K562 (cell line): ENCODE results near the gene CUX1.

Experiments
- ATF3 ChIP-seq, 2 experiments: fragments of 450-650 bp in 1 of 2; sonication (generic) in 1 of 2; formaldehyde crosslinking in 1 of 2; IDR thresholded peaks in 1 of 2; conservative IDR thresholded peaks in 1 of 2; 2 replicates each; pipeline versions ENCODE4 v1.6.1 to v1.8.1; 2016 to 2023; ENCODE audit warnings: mild to moderate bottlenecking in 2 of 2, moderate library complexity in 2 of 2, inconsistent platforms in 1 of 2, missing genetic modification reagents in 1 of 2
- C11orf30 ChIP-seq: fragments of 450-650 bp; IDR thresholded peaks from 2 replicates; pipeline ENCODE4 v1.6.1; 2016; ENCODE audit warnings: low read depth, mild to moderate bottlenecking
- CHD2 ChIP-seq: IDR thresholded peaks from 2 replicates; pipeline ENCODE4 v1.6.1; 2011; ENCODE audit warnings: low read depth, low read length
- ETV6 ChIP-seq, 3 experiments: fragments of 150-350 bp in 1 of 3; sonication (generic) in 1 of 3; formaldehyde crosslinking in 1 of 3; IDR thresholded peaks; 2 replicates each; pipeline versions ENCODE4 v1.6.1 to v1.8.0; 2014 to 2022; ENCODE audit warnings: borderline replicate concordance in 2 of 3, low read depth in 2 of 3, antibody characterized with exemption in 1 of 3, low read length in 1 of 3, mild to moderate bottlenecking in 1 of 3, missing genetic modification reagents in 1 of 3
- FOXA3 ChIP-seq, 2 experiments: fragments of 450-650 bp in 1 of 2; sonication (generic) in 1 of 2; formaldehyde crosslinking; IDR thresholded peaks in 1 of 2; conservative IDR thresholded peaks in 1 of 2; 2 replicates each; pipeline versions ENCODE4 v1.4.0 to v1.8.0; 2020 to 2022; ENCODE audit warnings: mild to moderate bottlenecking in 2 of 2, missing genetic modification reagents in 1 of 2
- HBP1 ChIP-seq: fragments of 450-650 bp; formaldehyde crosslinking; IDR thresholded peaks from 2 replicates; pipeline ENCODE4 v1.4.0; 2022; ENCODE audit warnings: missing genetic modification characterization
- HDAC8 ChIP-seq: fragments of 450-650 bp; IDR thresholded peaks from 2 replicates; pipeline ENCODE4 v1.6.1; 2016; ENCODE audit warnings: mild to moderate bottlenecking, missing genetic modification characterization, moderate library complexity, missing compliant biosample characterization
- JUN ChIP-seq, 2 experiments: sonication (generic) in 1 of 2; formaldehyde crosslinking in 1 of 2; IDR thresholded peaks; 2 replicates each; pipeline versions ENCODE4 v1.6.1 to v1.8.0; 2012 to 2022; ENCODE audit warnings: borderline replicate concordance in 2 of 2, mild to moderate bottlenecking in 2 of 2, improper control_type of control experiment in 1 of 2, low read depth in 1 of 2, low read length in 1 of 2, missing genetic modification reagents in 1 of 2
- MAX ChIP-seq: sonication (generic); formaldehyde crosslinking; IDR thresholded peaks from 2 replicates; pipeline ENCODE4 v1.9.0; 2022; ENCODE audit warnings: mild to moderate bottlenecking, missing genetic modification reagents
- MTA3 ChIP-seq: fragments of 450-650 bp; formaldehyde crosslinking; IDR thresholded peaks from 2 replicates; pipeline ENCODE4 v1.6.1; 2017; ENCODE audit warnings: mild to moderate bottlenecking, borderline replicate concordance
- TRIM24 ChIP-seq, 2 experiments: fragments of 450-650 bp; IDR thresholded peaks; 2 replicates each; pipeline ENCODE4 v1.6.1; 2016
- ZNF121 ChIP-seq: sonication (generic); formaldehyde crosslinking; conservative IDR thresholded peaks from 2 replicates; pipeline ENCODE4 v1.8.0; 2022; ENCODE audit warnings: missing genetic modification reagents
- ZSCAN29 ChIP-seq: fragments of 450-650 bp; IDR thresholded peaks from 2 replicates; pipeline ENCODE4 v1.6.1; 2017
- TF ChIP-seq, protein P1 (sequence below), 3 experiments: IDR thresholded peaks in 2 of 3; conservative IDR thresholded peaks in 1 of 3; 2 replicates each; pipeline ENCODE4 v1.5.1; 2011 to 2012; ENCODE audit warnings: low read length in 3 of 3, mild to moderate bottlenecking in 3 of 3, control low read depth in 2 of 3, improper control_type of control experiment in 1 of 3, inconsistent platforms in 1 of 3, low read depth in 1 of 3, mixed read lengths in 1 of 3, moderate library complexity in 1 of 3; ENCODE audit not compliant: insufficient read depth in 2 of 3

DNA sequence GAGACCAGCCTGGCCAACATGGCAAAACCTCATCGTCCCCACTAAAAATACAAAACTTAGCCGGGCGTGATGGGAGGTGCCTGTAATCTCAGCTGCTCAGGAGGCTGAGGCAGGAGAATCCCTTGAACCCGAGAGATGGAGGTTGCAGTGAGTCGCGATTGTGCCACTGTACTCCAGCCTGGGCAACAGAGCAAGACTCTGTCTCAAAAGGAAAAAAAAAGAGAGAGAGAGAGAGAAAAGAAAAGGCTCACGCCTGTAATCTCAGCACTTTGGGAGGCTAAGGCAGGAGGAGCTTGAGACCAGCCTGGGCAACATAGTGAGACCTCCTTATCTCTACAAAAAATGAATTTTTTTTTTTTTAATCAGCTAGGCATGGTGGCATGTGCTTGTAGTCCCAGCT, 157.6 kb downstream of the CUX1 start:
- TF ChIP-seq C11orf30 (no peak), TRIM24 (IDR thresholded peaks at IDR 0.05) (no peak), FOXA3 (CRISPR knock-in tag; conservative IDR thresholded peaks at IDR 0.05 in 1 of 2, IDR thresholded peaks at IDR 0.05 in 1 of 2) (no peak), MAX (CRISPR knock-in tag) (no peak), ZSCAN29 (no peak), MTA3 (no peak), HBP1 (no peak), ETV6 (IDR thresholded peaks at IDR 0.05; ENCODE audit: borderline replicate concordance in 1 of 2, low read depth in 2 of 2, low read length in 1 of 2) (no peak), ETV6 (CRISPR knock-in tag; IDR thresholded peaks at IDR 0.05; ENCODE audit: borderline replicate concordance) (no peak), CHD2 (no peak), ZNF121 (CRISPR knock-in tag) (no peak; the same call in 1 of the 2 replicates), ATF3 (IDR thresholded peaks at IDR 0.05) (no peak), ATF3 (CRISPR knock-in tag; conservative IDR thresholded peaks at IDR 0.05) (no peak), HDAC8 (tag) (no peak), JUN (IDR thresholded peaks at IDR 0.05; ENCODE audit: borderline replicate concordance, low read depth, low read length) (no peak), JUN (CRISPR knock-in tag; IDR thresholded peaks at IDR 0.05; ENCODE audit: borderline replicate concordance) (no peak)
- TF ChIP-seq, protein P1, sequence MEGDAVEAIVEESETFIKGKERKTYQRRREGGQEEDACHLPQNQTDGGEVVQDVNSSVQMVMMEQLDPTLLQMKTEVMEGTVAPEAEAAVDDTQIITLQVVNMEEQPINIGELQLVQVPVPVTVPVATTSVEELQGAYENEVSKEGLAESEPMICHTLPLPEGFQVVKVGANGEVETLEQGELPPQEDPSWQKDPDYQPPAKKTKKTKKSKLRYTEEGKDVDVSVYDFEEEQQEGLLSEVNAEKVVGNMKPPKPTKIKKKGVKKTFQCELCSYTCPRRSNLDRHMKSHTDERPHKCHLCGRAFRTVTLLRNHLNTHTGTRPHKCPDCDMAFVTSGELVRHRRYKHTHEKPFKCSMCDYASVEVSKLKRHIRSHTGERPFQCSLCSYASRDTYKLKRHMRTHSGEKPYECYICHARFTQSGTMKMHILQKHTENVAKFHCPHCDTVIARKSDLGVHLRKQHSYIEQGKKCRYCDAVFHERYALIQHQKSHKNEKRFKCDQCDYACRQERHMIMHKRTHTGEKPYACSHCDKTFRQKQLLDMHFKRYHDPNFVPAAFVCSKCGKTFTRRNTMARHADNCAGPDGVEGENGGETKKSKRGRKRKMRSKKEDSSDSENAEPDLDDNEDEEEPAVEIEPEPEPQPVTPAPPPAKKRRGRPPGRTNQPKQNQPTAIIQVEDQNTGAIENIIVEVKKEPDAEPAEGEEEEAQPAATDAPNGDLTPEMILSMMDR (IDR thresholded peaks at IDR 0.05 in 2 of 3, conservative IDR thresholded peaks at IDR 0.05 in 1 of 3; ENCODE audit: insufficient read depth in 2 of 3, low read depth in 1 of 3, low read length in 3 of 3) = no peak
